Endothelial cell of hepatic sinusoid (primary cell): Measurements from ENCODE around the gene NUDT22.
"Not testable (repeated sequence)": the region's sequence is repeated elsewhere in the genome, so short reads cannot be mapped to it uniquely, and the experiment has no call there.

Source experiments
- in situ Hi-C: cut with HindIII; loops from 2 replicates; pipeline ENCODE4 v1.10.0; 2017; ENCODE audit warnings: low sequenced_read_pairs

Gene NUDT22

DNA sequence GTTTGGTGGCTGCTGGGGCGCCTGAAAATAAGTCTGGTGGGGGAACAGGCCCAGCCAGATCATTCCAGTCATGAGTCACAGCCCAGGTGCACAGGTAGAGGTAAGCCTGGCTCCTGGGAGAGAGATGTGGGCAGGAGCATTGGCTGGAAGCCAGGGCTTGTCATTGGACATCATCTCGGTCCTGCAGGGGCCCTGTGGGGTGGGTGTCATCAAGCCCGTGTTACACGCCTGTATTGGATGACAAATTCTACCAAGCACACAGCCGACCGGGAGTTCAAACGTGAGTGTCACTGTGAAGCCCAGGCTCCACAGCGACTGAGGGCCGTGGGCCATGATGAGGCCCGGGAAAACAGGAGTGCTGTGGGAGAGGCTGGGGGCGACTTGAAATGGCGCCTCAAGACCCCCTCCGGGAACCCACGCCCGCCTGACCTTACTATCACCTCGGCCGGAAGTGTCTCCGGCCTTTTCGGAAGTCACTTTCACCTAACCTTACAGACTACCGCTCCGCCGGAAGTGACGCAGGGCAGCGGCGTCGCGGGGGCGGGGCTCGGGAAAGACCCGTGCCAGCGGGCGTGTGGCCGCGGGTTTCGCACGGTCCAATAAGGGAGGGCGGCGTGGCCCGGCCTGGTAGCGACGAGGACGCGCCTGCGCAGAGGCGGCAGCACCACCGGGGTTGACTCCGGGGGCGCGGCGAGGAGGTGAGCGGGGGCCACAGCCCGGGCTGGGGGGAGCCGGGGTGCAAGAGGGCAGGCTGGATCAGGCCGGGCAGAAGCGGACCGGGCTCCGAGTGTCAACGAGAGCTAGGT is 14.6 kb downstream of the NUDT22 start, which contains the start of gene FKBP2:
TSS of gene FKBP2 (plus strand) at position 661 of the 806 bp plus-strand sequence. CDS start 1,293 bp downstream, outside the sequence.
- in situ Hi-C loops = no loop called here

DNA sequence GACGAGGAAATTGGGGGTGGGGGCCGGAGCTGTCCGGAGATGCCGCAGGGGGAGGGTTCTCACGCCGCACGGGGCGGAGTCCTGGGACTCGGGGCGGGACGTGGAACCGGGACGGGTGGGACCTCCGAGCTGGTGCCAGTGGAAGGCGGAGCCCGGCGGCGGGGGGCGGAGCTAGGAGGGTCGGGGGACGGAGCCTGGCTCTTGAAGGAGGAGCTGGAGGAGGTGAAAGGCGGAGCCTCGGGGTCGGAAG is 15.1 kb downstream of the NUDT22 start:
- in situ Hi-C loops = no loop called here

DNA sequence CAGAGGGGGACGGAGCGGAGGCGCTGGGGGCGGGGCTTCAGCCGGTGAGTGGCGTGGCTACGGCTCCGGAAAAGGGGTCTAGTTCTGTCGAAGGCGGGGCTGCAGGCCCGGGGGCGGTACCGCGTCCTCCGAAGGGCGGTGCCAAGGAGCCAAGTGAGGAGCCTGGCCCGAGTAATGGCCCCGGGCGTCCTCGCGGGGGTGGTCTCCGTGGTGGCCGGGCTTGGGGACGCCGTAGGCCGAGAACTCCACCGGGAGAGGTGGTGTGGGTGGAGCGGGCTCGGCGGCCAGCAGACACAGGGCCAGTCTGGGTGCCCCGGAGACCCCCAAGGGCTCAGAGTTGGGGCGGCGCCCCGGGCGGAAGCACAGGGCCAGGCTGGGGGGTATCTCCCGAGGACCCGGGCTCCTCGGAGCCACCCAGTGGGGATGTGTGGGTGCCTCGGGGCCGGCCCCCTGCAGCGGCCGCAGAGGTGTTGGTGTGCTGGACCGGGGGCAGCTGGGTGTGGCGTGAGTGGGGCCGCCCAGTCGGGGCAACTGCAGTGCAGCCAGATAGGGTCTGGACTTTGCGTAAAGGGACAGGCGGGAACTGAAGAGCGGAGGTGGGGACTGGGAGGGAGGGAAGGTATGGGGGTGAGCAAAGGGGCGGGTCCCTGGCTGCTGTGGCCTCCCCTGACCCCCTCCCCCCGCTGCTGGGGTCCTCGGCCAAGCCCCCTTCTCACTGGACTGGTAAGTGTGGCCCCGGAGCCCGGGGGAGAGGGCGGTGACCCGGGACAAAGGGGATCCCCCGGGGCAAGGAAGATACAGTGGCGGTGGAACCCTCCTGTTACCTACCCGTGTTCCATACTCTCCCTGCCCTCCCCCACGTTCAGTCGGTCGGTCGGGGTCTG is 15.7 kb downstream of the NUDT22 start:
- in situ Hi-C loops = no loop called here

DNA sequence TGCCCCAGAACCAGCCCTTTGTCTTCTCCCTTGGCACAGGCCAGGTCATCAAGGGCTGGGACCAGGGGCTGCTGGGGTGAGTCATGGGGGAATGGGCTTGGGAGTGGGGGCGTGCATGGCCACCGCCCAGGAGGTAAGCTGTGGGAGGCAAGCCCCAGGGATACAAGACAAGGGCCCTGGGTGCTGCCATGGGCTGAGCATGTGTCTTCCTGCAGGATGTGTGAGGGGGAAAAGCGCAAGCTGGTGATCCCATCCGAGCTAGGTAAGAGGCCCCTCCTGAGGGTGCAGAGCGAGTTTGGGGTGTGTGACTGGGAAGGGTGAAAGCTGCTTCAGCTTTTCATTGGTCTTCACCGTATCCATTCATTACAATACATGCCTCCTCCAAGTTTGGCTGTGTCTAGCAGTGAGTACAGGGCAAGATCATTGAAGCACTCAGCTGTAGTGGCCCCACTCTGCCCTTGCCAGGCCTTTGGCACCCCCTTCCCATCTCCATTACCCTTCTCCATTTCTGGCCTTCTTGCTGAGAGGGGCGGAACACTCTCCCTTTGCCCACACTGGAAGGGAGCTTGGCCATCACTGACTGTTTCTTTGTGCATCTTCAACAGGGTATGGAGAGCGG is 17.3 kb downstream of the NUDT22 start:
- in situ Hi-C loops = no loop called here

DNA sequence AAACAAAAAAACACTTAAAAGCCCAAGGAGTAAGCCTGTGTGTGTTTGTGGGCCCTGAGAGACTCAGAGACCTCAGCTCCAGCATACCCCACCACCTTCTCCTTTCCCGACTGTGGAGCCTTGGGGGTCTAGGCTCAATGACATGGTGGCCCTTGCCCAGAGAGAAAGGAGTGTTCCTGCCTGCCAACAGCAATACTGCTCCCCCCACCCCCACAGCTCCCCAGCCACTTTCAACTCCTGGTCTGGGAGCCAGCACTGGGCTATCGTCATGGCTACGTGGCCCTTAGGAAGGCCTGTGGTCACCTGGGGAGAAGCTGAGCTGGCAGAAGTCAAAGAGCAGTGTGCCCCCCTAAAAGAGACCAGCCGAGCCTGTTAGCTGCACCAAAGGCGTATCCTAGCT is 18.0 kb downstream of the NUDT22 start:
- in situ Hi-C loops = no loop called here

DNA sequence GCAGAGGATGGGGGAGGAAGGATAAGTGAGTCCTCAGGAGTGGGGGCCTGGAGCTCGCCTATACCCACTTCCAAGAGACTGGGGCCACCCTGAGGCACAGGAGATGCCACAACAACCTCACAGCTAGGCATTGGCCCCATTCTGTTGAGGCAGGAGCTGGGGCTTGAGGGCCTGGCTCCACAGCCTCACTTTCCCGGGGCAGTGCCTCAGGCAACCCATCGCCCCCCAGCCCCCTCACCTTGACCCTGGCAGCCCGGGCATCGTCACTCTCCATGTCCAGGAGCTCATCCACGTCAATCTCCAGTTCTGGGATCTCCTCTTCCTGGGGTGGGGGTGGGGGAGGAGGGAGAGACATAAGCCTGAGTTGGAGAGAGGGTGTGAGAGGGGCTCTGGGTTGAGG is 18.9 kb downstream of the NUDT22 start:
- in situ Hi-C loops = no loop called here

DNA sequence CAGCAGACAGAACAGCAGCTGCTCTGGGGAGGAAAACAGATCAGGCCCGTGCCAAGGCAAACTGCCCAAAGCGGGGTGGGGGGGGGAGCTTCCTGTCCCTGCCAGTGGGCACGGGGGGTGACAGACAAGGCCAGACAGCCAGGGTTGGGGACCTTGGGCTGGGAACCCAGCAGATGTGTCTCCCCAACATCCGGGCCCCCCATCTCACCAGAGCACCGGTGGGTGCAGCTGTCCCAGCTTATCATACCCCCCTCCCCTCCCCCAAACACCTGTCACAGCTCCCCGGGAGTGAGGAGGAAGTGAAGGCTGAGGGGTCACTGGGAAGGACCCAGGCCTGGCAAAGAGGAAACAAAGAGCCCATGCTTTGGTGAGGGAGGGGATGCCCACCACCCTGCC is 19.3 kb downstream of the NUDT22 start:
- in situ Hi-C loops = no loop called here

DNA sequence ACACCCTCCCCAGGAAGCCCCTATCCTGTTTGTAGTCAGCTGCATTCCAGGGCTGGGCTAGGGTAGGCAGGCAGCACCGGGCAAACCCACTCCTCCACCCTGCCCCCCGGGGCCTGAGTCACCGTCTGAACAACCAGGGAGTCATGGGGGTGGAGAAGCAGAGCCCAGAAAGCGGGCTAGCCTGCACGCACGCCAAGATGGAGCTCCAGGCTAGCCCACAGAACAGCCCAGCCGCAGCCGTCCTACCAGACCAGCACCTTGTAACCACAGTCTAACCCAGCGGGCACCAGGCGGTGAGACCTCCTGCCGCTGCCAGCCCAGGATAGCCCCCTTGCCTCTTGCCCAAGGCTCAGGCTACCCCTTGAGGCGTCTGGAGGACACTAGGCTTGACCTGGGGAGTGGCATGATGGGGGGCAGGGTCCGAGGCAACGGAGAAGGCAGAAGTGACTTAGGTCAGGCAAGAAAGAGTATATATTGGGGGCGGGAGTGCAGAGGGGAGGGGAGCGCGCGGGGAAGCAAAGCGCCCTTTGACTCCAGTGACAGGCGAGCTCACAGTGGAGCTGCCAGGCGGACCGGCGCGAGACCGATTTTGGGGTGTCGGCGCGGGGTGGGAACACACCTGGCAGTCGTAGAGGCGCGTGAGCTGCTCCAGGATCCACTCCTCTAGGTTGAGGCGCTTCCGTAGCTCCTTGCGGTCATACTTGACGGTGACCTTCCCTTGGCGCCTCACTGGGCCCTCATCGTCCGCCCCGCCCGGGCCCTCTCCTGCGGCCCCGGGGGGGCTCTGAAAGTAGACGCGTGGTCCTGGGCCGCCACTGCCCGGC is 19.9 kb downstream of the NUDT22 start:
- in situ Hi-C loops = no loop called here

DNA sequence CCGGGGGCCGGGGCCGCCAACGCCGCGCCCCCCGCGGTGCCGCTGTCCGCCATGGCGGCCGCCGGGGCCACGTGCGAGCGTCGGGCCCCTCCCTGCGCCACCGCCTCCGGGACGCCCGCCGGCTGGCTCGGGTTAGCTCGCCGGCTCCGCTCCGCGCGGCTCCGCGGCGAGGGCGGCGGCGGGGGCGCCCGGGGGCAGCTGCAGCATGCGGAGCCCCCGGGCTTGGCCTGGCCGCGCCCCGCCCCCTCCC is 20.5 kb downstream of the NUDT22 start:
- in situ Hi-C loops = not testable (repeated sequence)

DNA sequence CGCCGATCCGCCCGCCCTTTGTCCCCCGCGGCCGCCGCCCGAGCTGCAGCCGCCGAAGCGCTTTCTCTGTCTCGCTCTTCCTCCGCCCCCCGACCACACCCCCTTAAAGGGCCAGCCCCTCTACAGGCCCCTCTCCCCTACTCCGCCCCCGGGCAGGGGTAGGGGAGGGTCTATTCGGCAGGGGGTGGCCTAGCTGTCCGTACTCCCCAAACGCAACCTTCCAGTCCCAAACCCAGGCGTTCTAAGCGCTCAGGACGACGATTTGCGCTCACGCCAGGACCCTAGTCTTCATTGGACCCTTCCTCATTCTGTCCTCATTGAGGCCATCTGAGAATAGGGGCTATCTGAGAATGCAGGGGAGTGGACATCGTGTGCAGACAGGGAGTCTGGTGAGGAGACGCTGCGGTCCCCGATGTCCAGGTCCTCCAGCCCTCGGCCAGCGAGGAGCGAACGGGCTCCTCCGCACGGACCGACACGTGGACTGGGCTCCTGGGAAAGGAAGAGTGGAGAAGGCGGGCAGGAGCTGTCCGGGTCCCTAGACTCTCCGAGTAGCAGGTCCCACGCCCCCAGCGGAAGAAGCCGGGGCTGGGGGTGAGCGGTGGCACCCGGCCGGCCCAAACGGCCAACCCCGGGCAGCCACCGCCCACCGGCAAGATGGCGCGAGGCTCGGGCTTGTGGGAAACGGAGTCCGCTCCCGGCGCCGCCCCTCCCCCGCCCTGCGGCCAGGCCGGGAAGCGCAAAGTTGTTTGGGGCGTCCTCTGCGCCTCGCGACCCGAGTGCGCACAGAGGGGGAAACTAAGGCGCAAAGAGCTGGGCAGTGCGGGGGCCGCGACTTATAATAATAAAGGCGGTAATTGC is 21.0 kb downstream of the NUDT22 start, which contains the start of gene PPP1R14B:
TSS of gene PPP1R14B (minus strand) at position 73 of the 858 bp plus-strand sequence. CDS start 270 bp downstream, outside the sequence.
- in situ Hi-C loops = no loop called here

DNA sequence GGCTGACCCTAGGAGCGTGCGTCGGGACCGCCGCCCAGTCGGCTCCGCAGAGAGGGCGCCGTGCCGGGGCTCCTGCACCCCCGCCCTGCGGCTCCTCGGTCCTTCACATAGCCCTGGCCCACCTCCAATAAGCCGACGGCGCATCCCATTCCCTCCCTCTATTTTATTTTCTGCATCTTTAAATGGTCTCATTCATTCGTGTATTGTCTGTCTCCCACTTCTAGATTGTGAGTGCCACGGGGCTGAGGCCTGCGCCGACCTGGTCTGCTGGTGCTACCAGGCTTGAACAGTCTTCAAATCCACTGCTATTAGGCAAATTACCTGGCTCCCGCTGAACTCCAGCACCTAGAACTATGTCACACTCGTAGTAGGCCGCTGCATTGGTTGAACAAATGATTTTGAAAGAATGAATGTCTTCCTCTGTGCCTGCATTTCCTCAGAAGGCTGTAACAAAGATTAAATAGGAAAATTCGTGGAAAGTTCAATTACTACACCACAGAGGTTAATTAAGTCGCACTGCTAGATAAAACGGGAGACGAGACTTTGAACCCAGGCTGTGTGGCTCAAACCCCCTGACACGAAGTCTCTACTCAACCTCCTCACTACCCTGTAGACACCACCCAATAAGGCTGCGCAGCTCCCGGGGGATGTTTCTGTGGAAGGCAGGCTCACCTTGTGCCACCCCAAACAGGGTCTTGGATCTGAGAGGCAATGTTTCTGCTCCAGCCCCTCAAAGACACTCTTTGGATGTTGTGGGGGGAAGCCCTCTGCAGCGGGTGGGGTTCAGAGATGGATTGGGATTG is 21.9 kb downstream of the NUDT22 start:
- in situ Hi-C loops = no loop called here

DNA sequence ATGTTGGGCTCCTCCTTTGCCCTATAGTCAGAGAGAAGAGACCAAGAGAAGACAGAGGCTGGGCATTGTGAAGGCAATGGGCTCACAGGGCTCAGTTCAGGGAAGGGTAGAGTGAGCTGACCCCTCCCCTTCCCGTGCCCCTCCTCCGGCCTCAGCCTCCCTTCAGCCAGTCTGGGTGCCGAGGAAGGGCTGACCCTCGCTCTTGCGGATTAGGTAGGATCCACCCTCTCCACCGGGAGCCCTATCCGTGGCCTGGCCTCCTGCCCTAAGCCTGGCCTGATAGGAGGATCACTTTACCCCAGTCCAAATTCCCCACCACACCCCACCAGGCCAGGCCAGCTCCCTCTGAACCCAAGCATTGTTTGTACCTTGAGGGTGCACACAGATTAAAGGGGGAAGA is 22.5 kb downstream of the NUDT22 start:
- in situ Hi-C loops = no loop called here

DNA sequence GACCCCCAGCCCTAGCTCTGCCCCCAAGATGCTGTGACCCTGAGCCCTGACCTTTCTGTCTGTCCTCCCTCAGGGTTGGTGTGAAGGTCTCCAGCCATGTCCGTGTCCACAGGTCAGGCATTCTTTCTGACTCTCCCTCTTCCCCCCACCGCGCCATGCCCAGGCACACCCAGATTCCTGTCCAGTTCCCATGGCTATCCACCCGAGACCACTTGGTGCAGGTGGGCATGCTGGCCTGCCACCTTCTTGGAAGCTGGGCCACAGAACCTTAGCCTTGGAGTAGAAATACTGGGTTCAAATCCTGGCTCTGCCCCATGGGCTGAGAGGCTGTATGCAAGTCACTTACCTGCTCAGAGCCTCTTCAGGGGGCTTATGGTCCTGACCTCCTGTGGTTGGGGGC is 23.0 kb downstream of the NUDT22 start:
- in situ Hi-C loops = no loop called here

DNA sequence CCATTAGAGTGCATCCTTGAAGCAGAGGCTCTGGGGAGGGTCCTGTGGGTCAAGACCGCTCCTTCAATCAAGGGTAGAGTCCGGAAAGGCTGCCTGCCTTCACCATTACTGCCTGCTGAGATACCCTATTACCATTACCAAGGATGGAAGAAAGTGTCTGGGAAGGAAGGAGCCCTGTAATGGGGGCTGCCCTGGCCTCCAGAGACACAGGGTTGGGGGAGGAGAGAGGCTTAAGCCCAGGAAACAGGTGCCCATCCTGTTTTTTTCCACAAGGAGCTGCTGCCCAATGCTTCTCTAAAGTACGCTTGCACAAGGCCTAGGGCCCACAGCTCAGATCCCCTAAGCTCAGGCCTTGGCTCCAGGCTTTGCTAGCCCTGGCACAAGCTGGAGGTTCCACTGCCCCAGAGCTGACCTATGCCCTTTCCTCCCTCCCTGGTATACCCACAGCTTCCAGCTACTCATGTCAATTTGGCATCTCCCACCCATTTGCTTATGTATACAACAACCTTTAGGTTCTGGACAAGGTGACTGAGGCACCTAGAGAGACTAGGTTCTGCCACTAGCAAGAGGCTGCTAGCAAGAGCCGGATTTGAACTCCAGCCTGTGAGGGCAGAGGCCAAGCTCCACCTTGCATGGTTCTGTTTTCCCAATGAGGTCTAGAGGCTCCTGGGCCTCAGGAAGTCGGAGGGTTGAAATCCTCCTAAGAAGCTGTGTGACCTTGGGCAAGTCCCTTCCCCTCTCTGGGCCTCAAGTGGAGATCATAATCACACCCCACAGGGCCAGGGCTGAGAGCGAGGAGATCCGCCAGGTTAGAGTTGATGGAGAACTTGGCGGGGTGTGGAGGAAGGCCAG is 23.7 kb downstream of the NUDT22 start:
- in situ Hi-C loops = loop anchor here (5.0 kb wide), 1 partner anchor 58 kb away; the partner anchor contains the start of gene ESRRA

DNA sequence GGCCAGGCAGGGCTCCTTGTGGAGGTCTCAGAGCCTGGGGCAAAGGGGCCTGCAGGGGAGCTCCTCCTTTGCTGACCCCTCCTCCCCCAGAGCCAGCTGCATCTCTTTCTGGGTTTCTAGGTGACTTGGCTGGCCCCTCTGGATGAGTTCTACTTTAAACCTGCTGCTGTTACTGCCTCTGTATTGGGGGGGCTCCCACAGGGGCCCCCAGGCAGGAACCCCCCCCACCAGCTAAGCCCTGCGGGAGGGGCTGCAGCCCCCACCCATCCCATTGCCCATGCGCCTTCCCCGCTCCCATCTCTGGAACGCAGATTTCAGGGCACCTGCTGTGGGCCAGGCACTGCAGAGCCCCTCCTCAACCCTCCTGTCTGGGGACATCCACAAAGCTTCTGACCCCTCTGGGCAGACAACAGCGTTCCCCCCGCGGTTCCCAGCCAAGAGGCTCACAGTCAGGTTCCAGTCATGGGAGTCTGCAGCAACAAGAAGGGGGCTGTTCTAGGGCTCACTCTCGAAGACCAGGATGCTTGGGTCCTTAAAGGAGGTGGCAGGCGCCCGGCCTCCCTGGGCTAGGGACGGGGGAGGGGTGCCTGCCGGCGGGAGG is 24.4 kb downstream of the NUDT22 start:
- in situ Hi-C loops = loop anchor here (5.0 kb wide), 1 partner anchor 57 kb away; the partner anchor contains the start of gene ESRRA

DNA sequence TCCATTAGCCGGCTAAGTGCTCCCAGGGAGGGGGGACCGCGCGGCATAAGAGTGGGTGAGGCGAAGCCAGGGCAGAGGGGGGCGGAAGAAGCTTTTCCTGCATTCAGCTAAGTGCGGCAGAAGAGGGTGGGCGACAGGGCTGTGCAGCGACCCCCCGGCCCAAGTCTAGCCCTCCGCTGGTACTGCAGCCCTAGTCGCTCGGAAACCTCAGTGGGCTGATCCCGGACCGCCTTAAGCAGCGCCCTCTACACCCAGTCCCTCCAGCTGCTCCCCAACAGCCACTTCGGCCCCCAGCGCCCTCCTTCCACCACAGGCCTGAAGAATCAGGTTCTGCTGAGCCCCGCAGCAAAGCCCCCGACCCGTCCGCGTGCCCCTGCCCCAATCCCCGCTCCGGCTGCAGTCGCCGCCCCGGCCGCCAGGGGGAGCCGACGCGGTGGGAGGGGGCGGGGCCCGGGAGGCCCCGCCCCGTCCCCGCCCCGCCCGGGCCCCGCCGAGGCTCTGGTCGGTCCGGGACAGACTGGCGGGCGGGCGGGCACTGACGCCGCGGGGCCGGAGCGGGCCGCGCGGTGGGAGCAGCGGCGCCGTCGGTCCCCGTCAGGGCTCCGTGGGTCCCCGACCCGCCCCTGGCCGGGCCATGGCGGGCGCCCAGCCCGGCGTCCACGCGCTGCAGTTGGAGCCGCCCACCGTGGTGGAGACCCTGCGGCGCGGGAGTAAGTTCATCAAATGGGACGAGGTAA is 25.1 kb downstream of the NUDT22 start, which contains the start of gene PLCB3:
TSS of gene PLCB3 (plus strand) at position 515 of the 737 bp plus-strand sequence. CDS start at position 635, 120 bp downstream.
- in situ Hi-C loops = loop anchor here (5.0 kb wide), 1 partner anchor 56 kb away; the partner anchor contains the start of gene ESRRA

DNA sequence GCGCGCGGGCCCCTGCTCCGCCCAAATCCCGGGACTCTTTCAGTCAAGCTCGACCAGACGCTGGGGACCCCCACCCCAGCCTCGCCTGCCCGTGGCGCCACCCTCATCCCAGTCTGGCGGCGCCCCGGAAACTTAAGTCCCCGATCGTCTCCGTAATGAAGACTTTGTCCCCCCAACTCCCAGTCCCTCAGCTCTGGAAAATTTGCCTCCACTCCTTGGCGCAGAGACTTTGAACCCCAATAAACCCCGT is 25.6 kb downstream of the NUDT22 start:
- in situ Hi-C loops = loop anchor here (5.0 kb wide), 1 partner anchor 56 kb away; the partner anchor contains the start of gene ESRRA
